ENCODE measurements around the gene EPB41L4B. TPM values are rescaled to one million over a fixed set of nuclear protein-coding genes. Genes with fewer than 3 reads are reported as not detected.
"Not testable (repeated sequence)": the region's sequence is repeated elsewhere in the genome, so short reads cannot be mapped to it uniquely, and the experiment has no call there.

EPB41L4B gene
- total RNA-seq: 0.34 and 0.79 TPM in 2 replicates

DNA sequence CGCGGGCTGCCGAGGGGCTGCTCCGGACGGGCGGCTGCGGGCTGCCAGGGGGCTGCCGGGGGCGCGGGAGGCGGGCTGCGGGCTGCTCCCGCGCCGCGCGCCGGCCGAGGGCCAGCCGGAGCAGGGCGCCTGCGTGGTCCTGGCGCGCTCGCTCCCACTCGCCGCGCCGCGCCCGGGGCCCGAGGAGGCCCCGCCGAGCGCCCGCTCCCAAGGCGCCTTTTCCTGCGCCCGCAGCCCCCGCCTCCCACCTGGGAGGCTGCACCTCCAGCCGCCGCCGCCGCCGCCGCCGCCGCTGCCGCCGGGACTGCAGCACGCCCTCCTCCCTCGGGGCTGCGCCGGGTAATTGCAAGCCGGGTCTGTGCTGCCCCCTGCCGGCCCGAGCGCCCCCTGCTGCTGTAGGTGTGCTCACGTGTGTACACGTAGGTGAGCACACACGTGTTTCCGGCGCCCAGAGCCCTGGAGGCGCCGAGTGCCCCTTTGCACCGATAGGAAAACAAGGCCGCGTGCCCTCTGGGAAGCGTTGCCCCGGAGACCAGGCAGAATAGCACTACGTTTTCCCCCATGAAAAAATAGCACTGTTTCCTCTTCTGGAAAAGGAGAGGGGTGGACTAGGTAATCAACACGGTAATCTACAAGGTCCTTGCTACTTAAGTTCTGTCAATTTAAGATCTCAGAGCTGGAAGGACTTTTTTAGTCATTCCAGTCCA, at the start of gene EPB41L4B:
Gene EPB41L4B, minus strand, starts transcription at position 318 of the 707 bp plus-strand sequence. CDS start 613 bp downstream, outside the sequence.
- peak; percentile 90 for DNase-seq

DNA sequence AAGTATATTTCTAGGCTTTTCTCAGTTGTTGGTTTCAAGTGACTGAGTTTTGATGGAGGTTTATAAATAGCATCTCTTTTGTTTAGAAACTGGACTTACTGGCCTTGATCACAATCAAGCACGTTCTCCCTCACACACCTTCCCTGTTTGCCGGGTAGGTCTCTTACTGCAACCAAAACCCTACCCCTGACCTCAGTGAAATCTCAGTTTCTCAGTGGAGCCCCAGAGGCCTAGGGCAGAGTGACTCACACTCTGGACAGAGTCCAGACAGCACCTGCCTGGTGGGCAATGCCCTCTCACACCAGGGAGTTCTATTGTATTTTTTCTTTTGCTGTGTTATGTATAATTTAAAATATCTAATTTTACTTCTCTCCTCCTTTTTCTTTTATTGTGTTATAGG, 48.4 kb upstream of the EPB41L4B start:
- no peak for DNase-seq

DNA sequence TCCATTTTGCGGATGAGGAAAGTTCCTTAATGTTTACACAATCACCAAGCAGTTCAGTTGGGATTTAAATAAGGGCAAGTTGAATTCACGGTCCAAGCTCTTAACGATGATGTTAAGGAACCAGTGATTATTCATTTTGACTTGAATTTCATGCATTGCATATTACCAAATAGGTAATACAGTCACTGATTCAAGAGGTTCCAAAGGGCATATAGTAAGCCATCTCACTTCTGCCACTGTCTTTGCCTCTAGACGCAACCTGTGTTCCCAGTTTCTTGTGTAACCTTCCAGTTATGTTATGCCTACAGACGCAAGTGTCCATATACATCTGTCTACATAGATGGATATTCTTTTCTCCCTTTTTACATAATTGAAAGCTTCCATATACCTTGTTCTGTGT, 39.9 kb upstream of the EPB41L4B start:
- DNase-seq: no peak

DNA sequence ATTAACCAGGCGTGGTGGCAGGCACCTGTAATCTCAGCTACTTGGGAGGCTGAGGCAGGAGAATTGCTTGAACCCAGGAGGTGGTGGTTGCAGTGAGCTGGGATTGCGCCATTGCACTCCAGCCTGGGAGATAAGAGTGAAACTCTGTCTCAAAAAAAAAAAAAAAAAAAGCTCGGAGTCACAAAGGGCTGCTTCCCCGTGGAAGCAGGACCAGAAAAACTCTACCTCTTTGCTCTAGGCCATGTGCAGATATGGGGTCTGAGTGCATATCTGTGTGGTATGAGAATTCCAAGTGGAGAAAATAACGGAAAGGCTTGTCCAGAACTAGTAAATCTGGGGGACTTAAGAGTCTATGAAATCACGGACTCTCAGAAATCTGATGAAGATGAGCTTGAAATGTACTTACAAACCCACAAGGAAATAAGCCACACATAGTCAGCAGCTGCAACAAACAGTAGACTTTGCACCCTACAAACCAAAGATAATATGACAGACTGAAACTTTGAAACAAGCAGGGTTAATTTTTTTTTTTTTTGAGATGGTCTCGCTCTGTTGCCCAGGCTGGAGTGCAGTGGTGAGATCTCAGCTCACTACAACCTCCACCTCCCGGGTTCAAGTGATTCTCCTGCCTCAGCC, 38.2 kb upstream of the EPB41L4B start:
- not testable (repeated sequence) for DNase-seq

DNA sequence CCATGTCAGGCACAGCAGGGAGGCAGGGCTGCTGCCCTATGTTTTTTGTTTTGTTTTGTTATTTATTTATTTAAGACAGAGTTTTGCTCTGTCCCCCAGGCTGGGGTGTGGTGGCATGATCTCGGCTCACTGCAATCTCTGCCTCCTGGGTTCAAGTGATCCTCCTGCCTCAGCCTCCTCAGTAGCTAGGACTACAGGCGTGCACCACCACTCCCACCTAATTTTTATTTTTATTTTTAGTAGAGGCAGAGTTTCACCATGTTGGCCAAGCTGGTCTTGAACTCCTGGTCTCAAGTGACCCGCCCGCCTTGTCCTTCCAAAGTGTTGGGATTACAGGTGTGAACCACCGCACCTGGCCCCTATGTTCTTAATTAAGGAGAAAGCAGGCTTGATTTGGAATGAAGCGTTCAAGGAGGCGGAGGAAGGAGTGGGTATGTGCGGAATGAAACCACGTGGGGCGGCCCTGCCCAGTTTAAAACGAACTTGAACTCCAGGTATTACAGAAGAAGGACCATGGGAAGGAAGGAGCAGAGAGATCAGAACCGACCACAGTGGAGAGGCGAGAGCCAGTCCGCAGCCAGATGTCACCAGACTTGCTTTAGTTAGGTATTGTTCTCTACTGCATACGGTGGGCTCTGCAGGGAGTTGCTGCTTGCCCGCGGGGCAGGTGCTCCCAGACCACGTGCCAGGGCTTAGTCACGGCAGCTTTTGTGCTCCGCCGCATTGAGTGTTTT, 34.9 kb upstream of the EPB41L4B start:
- no peak for DNase-seq

DNA sequence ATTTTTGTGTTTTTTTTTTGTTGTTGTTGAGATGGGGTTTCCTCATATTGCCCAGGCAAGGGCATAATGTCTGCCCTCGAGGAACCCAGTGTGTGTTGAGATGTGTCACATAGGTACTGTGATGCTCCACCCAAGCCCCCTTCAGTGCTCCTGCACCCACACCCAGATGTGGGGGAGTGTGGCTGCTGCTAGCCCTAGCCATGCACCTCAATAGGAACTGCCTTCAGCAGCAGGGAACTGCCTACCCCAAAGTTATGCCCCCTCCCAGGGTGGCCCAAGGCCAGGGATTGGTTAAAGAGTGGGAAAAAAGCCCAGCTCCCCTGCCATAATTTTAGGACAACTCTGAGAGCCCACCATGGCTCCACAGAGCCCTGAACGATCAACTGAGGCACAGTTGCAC, 33.3 kb upstream of the EPB41L4B start:
- DNase-seq: no peak

DNA sequence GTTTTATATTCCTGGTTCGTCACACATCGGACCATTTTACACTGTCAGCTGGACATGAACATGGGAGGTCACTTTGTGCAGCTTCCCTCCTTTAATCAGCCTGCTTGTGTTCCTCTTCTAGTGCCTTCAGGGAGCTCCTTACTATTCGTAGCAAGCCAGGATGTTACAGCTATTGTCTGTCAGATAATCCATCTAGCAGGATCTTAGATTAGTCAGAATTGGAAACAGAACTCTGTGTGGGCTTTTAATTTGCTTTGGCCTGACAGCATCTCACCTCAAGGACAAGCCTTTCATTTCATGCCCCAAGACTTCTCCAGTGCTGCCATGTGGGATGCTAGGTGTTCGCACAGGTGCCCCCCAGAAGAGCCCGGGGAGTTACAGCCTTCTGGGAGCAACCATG, 30.2 kb upstream of the EPB41L4B start:
- DNase-seq: no peak

DNA sequence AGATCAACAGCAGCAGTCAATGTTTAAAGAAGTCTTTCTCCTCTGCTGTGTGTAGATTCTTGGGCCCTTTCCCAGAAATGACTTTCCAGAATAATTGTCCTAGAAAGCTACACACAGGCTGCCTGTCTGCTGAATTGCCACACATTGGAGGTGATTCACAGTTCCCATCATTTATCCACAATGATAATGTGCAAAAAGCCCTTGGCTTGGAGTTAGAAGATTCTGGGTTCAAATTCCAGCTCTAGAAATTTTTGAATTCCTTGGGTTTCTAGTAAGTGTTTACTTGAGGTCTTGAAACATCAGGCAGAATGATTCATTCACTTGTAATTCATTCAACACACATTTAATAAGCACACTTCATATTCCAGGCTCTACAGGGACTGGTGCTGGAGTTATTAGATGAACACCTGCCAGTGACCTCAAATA, 28.6 kb upstream of the EPB41L4B start:
- no peak for DNase-seq

DNA sequence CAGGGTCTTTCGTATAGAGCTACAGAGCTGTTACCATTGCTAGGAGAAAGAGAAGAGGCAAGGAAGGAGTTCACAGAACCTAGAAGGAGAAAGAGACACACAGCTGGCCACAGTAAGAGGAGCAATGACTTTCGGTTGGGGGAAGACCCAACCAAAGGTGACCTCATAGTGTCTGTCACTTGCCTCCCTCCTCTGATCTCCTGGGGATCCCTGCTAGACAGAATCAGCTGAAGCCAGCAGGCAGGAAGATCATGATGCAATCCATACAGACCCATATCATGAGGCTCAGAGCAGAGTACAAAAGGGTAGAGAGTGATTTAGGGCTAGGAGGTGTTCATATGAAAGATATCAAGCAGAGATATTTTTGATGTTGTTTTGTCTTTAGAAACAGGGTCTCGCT, 26.0 kb upstream of the EPB41L4B start:
- DNase-seq: no peak

DNA sequence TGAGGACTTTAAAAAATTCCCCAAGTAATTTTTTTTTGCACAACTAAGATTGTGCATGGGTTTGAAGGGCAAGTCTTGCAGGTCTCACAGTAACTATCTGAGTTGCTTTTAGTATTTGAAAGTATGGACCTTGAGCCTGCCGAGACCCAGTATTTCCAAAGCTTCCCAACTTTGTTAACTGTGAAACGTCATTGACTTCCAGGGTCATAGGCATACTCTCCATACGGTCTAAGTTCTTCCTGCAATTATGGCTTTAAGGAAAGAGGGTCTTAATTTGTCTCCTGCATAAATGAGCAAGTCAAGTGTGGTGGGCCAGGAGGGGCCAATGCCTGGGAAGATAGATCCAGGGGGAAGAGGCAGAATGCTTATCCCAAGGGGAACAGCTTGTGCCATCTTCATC, 24.0 kb upstream of the EPB41L4B start:
- no peak for DNase-seq

DNA sequence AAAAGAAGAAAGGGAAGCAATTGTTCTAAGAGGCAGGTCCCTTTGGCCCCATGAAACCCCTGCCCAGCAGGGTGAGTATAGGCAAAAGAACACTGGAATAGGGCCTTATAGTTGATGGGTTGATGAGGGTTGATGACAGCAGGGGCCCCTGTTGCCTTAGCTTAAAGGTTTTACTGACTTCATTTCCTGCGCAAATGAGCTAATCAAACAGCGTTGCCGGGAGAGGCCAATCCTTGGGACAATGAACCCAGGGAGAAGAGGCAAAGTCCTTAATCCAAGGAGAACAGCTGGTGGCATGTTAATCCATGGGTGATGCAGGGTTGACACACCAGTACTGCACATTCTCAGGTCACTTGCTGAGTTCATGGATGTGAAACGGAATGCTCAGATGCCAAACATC, 22.0 kb upstream of the EPB41L4B start:
- DNase-seq: no peak

DNA sequence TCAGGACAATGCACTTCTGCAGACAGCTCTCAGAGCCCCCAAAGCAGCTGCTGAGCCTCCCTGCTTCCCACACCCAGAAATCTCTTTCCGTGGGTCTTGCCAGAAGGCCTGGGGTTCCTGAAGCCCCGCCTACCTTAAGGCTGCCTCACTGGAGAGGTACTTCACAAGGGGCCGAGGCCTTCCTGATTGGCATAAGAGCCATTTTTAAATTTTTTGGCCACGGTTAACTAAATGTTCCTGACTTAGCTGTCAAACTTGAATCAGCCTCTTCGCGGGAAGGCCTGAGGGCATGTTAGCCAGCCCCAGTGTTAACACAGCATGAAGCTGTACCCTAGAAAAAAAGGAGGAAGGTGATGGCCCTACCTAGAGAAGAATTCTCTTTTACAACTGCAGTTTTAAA, 20.7 kb upstream of the EPB41L4B start:
- DNase-seq: no peak

DNA sequence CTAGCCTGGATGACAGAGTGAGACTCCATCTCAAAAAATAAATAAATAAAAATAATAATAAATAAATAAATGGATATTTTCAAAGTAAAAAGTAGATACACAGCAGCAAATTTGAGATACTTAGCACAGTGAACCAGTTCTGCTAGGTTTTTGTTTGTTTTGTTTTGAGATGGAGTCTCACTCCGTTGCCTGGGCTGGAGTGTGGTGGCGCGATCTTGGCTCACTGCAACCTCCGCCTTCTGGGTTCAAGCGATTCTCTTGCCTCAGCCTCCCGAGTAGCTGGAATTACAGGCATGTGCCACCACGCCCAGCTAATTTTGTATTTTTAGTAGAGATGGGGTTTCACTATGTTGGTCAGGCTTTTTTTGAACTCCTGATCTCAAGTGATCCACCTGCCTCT, 20.1 kb upstream of the EPB41L4B start:
- not testable (repeated sequence) for DNase-seq

DNA sequence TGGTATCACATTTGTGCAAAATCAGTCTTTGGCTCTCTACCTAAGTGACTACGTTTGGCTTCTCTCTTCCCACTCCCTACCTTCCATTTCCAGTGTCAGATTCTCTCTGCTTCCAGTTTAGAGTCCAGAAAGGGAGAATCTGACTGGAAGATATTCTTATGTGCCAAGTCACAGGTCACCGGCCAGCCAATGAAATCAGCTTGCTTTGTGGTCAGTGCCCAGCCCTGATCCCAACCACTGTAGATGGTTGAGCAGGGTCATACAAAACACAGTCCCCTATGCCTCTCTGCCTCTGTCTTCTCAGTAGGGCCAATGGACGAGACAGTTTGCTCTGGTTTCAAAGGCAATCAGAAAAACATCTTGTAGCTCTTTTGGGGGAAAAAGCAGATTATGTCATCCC, 15.6 kb upstream of the EPB41L4B start:
- DNase-seq: no peak

DNA sequence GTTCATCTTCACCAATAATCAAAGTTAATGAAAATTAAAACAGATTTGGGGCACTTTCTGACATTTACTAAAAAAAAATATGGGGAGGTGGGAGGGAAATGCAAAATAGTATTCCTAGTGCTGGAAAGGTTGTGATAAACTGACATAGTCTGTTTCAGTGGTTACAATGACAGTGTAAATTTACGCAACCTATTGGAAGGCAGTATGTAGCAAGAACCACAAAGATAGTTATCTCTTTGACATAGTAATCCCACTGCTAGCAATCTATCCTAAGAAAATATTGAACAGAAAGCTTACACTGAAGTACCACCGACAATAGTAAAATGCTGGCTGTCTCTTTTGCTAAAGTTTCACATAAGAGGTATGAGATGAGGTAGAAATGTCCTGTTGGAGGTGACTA, 15.1 kb upstream of the EPB41L4B start:
- DNase-seq: no peak

DNA sequence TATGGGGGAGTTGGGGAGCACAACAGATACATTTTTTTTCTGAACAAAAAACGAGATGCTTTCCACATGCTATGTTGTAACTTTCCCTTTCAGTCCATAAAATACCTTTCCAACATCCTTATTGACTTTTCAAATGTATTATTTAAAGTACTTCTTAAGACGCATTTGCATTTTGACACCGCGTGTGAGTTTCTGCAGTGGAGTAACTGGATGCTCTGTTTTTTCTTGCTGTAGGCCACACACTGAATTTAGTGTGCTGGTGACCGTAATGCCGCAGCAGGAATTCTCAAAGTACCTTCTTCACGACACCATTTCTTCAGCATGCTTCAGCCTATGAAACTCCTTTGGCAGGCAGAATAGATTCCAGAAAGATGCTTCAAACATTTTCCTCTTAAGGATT, 14.3 kb upstream of the EPB41L4B start:
- no peak for DNase-seq

DNA sequence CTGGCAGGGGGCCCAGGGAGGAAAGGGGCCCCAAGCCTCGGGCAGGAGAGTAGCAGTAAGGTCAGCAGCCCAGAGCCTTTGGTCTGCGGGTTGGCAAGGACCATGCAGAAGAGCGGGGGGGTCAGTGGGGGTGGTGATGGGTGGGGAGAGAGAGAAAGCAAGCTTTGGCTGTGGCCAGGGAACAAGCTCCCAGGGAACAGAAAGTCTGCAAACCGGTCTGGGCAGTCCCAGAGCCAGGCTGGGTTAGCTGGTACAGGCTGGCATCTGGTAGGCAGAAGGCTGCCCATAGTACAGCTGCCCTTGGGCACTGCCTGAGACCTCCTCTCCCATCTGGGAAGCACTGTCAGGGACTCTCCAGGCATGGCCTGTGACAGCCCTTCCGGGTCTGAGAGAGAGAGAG, 10.5 kb upstream of the EPB41L4B start:
- no peak for DNase-seq

DNA sequence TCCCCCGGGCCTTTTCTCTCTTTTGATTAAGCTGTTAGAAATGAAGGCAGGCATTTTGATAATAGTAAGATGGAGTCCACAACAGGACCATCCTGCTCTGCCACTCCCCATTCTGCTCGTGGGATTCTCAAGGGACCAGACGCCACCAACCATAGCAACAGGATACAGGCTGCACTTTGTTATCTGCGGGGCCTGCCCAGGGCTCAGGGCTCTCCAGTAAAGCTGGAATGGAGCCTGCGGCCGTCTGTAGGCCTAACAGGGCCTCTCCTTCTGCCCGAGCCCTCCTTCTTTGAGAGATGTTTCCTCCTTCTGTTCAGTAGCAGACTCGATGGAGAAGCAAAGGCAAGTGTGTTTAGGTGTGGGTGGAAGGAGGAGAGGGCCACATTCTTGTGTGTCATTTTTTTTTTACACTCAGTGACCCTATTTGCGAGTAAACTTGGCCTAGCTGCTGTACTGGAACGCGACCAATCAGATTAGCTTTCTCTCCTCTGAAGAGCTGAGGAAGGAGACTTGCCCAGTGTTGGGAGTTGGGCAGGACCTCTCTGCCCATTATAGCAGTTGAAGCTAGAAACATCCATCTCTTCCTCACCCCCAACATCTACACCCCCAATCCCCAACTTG, 8.9 kb upstream of the EPB41L4B start:
- no peak for DNase-seq

DNA sequence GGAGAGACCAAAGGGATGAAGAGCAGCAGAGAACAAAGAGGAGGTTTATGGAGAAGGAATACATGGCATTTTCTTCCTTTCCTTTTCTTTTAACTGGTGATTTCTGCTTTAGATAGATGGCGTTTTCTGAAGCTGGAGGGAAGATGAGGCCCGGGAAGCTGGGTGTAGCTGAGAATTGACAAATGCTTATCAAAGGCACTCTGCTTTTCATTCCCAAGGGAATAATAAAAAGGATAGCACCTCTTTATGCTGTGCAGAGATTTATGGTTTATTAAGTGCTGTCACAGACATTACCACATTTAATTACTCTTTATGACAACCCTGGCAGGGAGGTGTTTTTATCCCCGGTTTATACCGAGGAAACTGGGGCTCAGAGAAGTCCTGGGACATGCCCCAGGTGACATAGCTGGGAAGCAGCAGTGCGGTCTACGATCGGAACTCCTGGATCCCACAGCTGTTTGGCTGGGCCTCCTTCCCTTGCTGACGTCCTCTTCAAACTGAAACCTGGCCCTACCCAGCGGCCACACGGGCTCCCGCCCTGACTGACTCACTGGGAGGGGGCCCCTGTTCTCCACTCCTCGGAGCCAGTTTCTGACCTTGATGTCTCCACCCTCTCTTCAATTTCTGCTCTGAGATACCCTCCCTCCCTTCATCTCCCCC, 8.2 kb upstream of the EPB41L4B start:
- DNase-seq: no peak

DNA sequence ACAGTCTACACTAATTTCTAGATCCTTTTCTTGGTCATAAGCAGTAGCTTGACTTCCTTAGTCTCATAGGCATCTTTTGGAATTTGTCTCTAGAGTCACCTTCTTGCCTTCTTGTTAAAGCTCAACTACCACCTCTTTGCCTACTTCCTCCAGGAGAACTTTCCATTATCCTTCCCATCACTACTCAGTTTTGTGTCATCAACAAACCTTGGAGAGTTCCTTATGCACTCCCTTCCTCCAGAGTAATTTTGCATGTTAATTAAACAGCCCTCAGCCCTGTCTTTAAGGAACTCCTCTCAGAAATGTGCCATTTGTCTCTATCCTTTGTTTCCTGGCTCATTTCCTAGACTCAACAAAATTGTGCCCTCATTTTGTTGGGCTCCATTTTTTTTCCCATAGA, 4.2 kb upstream of the EPB41L4B start:
- no peak for DNase-seq

DNA sequence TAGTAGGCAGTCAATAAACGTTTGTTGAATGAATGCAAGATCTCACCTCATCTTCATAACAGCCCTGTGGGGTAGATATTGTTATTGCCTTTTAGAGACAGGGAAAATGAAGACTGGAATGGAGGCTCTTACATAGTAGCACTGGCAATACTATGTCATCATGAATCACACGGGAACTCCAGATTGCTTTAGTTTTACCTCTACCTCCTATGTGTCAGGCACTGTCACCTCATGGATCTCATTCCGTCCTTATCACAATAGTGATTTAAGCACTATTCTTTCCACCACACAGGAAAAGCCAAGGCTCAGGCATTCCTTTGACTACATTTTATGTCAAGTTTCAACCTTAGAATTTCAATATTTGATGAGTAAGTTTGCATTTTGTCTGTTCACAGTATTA, 2.9 kb upstream of the EPB41L4B start:
- no peak for DNase-seq

DNA sequence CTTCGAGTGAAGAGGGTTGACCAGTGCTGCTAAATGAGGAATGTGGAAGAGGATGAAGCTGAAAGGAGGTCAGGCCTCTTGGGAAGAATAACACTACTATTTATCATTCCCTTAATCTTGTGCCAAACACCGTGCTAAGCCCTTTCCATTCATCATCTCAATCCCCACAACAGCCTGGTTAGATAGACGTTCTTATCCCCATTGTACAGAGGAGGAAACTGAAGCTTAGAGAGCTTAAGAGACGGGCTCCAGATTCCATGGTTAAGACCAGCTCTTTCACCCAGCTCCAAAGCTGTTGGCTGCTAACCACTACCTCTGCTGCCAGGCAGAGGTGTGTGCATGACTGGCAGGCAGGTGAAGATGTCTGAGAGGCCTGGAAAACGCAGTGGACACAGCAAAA, 868 bp upstream of the EPB41L4B start:
- no peak for DNase-seq

DNA sequence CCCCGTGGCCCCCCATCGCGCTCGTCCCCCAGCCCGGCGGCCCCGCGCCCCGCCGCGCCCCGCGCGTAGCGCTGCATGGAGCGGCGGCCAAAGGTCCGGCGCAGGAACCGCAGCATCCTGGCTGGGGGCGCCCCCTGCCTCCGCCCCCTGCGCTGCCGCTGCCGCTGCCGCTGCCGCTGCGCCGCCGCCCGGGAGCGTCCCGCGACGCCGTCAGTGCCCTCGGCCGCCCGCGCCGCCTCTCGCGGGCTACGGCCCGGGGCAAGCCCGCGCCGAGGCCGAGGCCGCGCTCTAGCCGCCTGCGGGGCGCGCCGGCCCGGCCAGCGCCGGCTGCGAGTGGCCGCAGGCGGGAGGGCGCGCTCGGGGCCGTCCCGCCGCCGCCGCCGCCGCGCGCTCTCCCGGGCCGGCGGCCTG, 523 bp downstream of the EPB41L4B start:
- DNase-seq: peak; percentile 22

Measured in dermis blood vessel endothelial cell (primary cell).